ENCODE measurements around the gene LRAT. TPM values are rescaled to one million over a fixed set of nuclear protein-coding genes. Genes with fewer than 3 reads are reported as not detected.

LRAT gene
- total RNA-seq, 1 experiment from 2014 or later, result 15.8 TPM

- DNase-seq, result peak; percentile 37
- peaks cover 20% of the 10 kb centered on the region for H3K27me3 ChIP-seq (ENCODE audit: control insufficient read depth, insufficient read depth, low read length)
- no peak overlapping the region for H3K4me3 ChIP-seq (ENCODE audit: insufficient read depth, low read depth, low read length)
- no peaks in the 10 kb centered on the region for H3K36me3 ChIP-seq (replicated peaks; ENCODE audit: control insufficient read depth, insufficient read depth, low read length)
These were observed 4.7 kb upstream of the LRAT start for GRCh38 chr4:154739111-154739510.

GRCh38 chr4:154740462-154740861 is 3.3 kb upstream of the LRAT start:
- peak; percentile 26 for DNase-seq
- Histone ChIP-seq H3K4me3 (ENCODE audit: insufficient read depth, low read depth, low read length) (no peak overlapping the region), H3K36me3 (replicated peaks; ENCODE audit: control insufficient read depth, insufficient read depth, low read length) (no peaks in the 10 kb centered on the region), H3K27me3 (ENCODE audit: control insufficient read depth, insufficient read depth, low read length) (peaks cover 29% of the 10 kb centered on the region)

- peak; percentile 11 for DNase-seq
- H3K36me3 ChIP-seq (replicated peaks; ENCODE audit: control insufficient read depth, insufficient read depth, low read length), result no peaks in the 10 kb centered on the region
- no peak overlapping the region for H3K4me3 ChIP-seq (ENCODE audit: insufficient read depth, low read depth, low read length)
- H3K27me3 ChIP-seq (ENCODE audit: control insufficient read depth, insufficient read depth, low read length), result peaks cover 29% of the 10 kb centered on the region
These were observed 2.6 kb upstream of the LRAT start for GRCh38 chr4:154741131-154741665.

GRCh38 chr4:154741922-154742850 is 1.6 kb upstream of the LRAT start:
- Histone ChIP-seq H3K36me3 (replicated peaks; ENCODE audit: control insufficient read depth, insufficient read depth, low read length) (no peaks in the 10 kb centered on the region), H3K27me3 (ENCODE audit: control insufficient read depth, insufficient read depth, low read length) (peaks cover 29% of the 10 kb centered on the region), H3K4me3 (ENCODE audit: insufficient read depth, low read depth, low read length) (peak overlapping the region; percentile 31)
- peak; percentile 77 for DNase-seq

GRCh38 chr4:154744341-154744926 is 634 bp downstream of the LRAT start:
- Histone ChIP-seq H3K4me3 (ENCODE audit: insufficient read depth, low read depth, low read length) (peak overlapping the region; percentile 86), H3K27me3 (ENCODE audit: control insufficient read depth, insufficient read depth, low read length) (peaks cover 29% of the 10 kb centered on the region), H3K36me3 (replicated peaks; ENCODE audit: control insufficient read depth, insufficient read depth, low read length) (no peaks in the 10 kb centered on the region)
- peak; percentile 13 for DNase-seq

GRCh38 chr4:154757713-154758112 is 13.9 kb downstream of the LRAT start:
- Histone ChIP-seq H3K27me3 (ENCODE audit: control insufficient read depth, insufficient read depth, low read length) (no peaks in the 10 kb centered on the region), H3K4me3 (ENCODE audit: insufficient read depth, low read depth, low read length) (no peak overlapping the region), H3K36me3 (replicated peaks; ENCODE audit: control insufficient read depth, insufficient read depth, low read length) (no peaks in the 10 kb centered on the region)
- DNase-seq, result no peak

- no peak for DNase-seq
- Histone ChIP-seq H3K36me3 (replicated peaks; ENCODE audit: control insufficient read depth, insufficient read depth, low read length) (no peaks in the 10 kb centered on the region), H3K27me3 (ENCODE audit: control insufficient read depth, insufficient read depth, low read length) (no peaks in the 10 kb centered on the region), H3K4me3 (ENCODE audit: insufficient read depth, low read depth, low read length) (no peak overlapping the region)
These were observed 17.1 kb downstream of the LRAT start for GRCh38 chr4:154760895-154761294.

- no peak for DNase-seq
- no peaks in the 10 kb centered on the region for H3K36me3 ChIP-seq (replicated peaks; ENCODE audit: control insufficient read depth, insufficient read depth, low read length)
- no peaks in the 10 kb centered on the region for H3K27me3 ChIP-seq (ENCODE audit: control insufficient read depth, insufficient read depth, low read length)
- no peak overlapping the region for H3K4me3 ChIP-seq (ENCODE audit: insufficient read depth, low read depth, low read length)
These were observed 34.5 kb downstream of the LRAT start for GRCh38 chr4:154778264-154778663.

- Histone ChIP-seq H3K27me3 (ENCODE audit: control insufficient read depth, insufficient read depth, low read length) (no peaks in the 10 kb centered on the region), H3K36me3 (replicated peaks; ENCODE audit: control insufficient read depth, insufficient read depth, low read length) (no peaks in the 10 kb centered on the region), H3K4me3 (ENCODE audit: insufficient read depth, low read depth, low read length) (no peak overlapping the region)
- DNase-seq, result peak; percentile 42
These were observed 35.7 kb downstream of the LRAT start for GRCh38 chr4:154779362-154779947.

GRCh38 chr4:154781126-154781982 is 37.6 kb downstream of the LRAT start, which contains the start of gene RBM46:
Gene RBM46 (plus strand): TSS chr4:154781272. CDS start chr4:154796753, 15,481 bp downstream.
- no peaks in the 10 kb centered on the region for H3K27me3 ChIP-seq (ENCODE audit: control insufficient read depth, insufficient read depth, low read length)
- H3K4me3 ChIP-seq (ENCODE audit: insufficient read depth, low read depth, low read length), result peak within 1 kb of the TSS; percentile 9; the same call in 1 of the 2 replicates
- peak; percentile 35 for DNase-seq
- H3K36me3 ChIP-seq (replicated peaks; ENCODE audit: control insufficient read depth, insufficient read depth, low read length), result no peaks in the 10 kb centered on the region

- no peak for DNase-seq
- Histone ChIP-seq H3K27me3 (ENCODE audit: control insufficient read depth, insufficient read depth, low read length) (no peaks in the 10 kb centered on the region), H3K4me3 (ENCODE audit: insufficient read depth, low read depth, low read length) (peak overlapping the region; percentile 9; the same call in 1 of the 2 replicates), H3K36me3 (replicated peaks; ENCODE audit: control insufficient read depth, insufficient read depth, low read length) (no peaks in the 10 kb centered on the region)
These were observed 38.1 kb downstream of the LRAT start for GRCh38 chr4:154781983-154782293.

All from H7 (cell line).